HG02885 (cell line): ENCODE data around the gene RGS9BP.
"Not testable (repeated sequence)": the region's sequence is repeated elsewhere in the genome, so short reads cannot be mapped to it uniquely, and the experiment has no call there.

Source experiments
- ATAC-seq: cut with Tn5 transposase; IDR thresholded peaks from one replicate; pipeline ENCODE4 v1.9.1; 2021; ENCODE audit warnings: mild to moderate bottlenecking; ENCODE audit not compliant: unreplicated experiment, poor library complexity

Gene RGS9BP

DNA sequence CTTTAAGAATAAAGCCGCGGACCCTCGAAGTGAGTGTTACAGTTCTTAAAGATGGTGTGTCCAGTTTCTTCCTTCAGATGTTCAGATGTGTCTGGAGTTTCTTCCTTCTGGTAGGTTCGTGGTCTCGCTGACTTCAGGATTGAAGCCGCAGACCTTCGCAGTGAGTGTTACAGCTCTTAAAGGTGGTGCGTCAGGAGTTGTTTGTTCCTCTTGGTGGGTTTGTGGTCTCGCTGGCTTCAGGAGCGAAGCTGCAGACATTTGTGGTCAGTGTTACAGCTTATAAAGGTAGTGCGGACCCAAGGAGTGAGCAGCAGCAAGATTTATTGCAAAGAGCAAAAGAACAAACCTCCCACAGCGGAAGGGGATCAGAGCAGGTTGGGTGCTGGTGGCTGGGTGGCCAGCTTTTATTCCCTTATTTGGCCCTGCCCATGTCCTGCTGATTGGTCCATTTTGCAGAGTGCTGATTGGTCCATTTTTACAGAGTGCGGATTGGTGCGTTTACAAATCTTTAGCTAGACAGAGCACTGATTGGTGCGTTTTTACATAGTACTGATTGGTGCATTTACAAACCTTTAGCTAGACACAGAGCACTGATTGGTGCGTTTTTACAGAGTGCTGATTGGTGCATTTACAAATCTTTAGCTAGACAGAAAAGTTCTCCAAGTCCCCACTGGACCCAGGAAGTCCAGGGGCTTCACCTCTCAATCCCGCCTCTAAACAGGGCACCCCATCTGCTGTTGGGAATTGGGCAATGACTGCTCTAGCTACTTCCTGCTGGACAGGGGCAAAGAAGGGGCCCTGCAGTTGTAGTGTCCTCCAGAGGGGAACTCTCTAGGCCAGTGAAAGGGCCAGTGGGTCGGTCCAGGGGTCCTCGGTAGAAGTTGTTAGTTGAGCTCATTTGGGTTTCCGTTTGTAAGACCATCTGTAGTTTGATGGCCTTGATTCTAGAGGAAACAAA is 17.8 kb downstream of the RGS9BP start:
- ATAC-seq = not testable (repeated sequence)

DNA sequence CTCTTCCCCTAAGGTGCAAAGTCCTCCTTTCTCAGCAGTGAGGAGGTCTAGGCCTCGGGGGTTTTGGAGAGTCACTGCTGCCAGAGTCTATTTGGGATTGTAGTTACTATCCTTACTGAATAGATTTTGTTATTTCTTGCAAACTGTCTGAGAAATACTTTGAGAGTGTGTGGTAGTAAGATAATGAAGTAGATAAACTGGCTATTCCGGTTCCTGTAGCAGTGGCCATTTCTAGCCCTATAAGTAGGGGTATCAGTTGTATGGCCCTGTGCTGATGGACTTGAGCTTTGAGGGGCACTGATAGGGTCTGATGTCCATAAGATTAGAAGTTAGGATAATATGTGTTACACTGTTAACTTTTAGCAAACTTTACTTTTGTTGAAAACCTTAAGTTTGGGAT is 18.7 kb downstream of the RGS9BP start:
- ATAC-seq = not testable (repeated sequence)

DNA sequence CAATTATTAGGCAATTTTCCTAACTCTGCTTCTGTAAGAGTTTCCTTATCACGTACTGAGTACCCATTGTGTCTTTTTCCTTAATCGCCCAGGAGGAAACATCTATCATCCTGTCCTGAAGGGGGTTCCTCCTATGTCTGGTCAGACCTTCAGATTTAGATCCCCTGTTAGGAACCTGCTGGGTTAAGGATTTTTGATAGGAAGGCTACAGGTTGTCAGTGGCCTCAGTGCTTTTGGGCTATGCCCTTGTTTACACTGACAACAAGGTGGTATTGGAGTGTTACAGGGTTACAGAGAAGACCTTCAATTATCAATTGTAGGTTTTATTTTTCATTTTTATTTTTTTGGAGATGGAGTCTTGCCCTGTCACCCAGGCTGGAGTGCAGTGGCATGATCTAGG is 19.2 kb downstream of the RGS9BP start:
- not testable (repeated sequence) for ATAC-seq

DNA sequence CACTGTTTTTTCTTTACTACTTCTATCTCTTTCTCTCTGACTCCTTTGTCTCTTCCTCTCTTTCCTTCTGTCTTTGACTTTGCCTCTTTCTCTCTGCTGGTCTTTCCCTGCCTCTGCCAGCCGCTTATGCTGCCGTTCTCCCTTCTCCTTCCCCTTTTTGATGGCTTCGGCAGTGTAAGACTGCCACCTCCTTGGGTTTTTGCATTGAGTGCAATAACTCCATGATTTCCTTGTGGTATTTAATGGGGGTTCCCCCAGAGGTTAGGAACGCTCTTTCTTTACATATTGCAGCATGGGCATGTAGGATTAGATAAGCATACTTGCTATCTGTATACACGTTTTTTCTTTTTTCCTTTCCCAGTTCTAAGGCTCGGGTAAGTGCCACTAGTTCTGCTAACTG is 19.9 kb downstream of the RGS9BP start:
- ATAC-seq = not testable (repeated sequence)

DNA sequence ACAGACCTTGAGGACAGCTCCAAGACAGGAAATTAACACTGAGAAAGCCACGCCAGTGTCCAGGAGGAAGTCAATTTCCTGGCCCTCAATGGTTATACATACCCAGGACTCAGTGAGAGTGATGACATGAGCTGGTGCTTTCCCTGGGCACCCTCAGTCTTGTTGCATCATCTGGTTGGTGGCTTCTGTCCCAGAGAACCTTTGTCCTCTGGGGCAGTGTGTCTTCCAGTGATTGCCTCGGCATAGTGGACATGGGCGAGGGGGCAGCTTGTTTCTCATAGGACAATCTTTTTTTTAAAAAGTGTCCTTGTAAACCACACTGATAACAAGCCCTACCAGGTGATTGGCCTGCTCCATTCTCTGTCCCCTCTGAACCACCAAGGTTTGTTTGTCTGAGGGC is 21.1 kb downstream of the RGS9BP start:
- ATAC-seq = not testable (repeated sequence)

DNA sequence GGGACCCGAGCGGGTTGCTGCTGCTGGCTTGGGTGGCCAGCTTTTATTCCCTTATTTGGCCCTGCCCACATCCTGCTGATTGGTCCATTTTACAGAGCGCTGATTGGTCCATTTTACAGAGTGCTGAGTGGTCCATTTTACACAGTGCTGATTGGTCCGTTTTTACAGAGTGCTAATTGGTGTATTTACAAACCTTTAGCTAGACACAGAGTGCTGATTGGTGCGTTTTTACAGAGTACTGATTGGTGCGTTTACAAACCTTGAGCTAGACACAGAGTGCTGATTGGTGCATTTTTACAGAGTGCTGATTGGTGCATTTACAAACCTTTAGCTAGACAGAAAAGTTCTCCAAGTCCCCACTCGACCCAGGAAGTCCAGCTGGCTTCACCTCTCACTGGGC is 24.5 kb downstream of the RGS9BP start:
- not testable (repeated sequence) for ATAC-seq

DNA sequence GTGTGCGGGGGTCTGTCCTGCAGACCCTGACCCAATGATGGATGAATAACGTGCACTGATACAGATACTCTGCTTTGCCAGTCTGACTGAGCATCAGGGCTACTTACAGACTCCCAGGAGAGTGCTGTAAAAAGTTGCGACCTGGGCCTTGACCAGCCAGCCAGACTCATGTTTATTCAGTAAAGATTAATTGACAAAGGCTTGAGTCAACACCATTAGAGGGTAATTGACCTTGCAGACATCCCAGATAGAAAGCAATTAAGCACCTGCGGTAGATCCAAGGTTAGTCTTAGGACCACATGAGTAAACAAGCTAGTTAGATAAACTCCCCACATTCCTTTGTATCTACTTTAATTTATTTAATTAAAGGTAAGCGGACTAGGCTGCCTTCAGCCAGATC is 26.4 kb downstream of the RGS9BP start:
- ATAC-seq = no peak

DNA sequence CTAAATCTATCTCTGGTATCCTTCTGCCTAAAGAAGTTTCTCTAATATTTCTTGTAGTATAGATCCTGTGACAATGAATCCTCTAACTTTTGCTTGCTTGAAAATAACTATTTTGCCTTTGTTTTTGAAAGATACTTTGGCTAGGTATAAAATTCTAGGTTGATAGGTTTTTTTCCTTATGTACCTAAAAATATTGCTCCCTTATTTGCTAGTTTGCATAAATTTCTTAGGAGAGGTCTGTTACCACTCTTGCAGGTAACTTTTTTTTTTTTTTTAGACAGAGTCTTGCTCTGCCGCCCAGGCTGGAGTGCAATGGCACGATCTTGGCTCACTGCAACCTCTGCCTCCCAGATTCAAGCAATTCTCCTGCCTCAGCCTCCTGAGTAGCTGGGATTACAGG is 28.4 kb downstream of the RGS9BP start:
- ATAC-seq = not testable (repeated sequence)

DNA sequence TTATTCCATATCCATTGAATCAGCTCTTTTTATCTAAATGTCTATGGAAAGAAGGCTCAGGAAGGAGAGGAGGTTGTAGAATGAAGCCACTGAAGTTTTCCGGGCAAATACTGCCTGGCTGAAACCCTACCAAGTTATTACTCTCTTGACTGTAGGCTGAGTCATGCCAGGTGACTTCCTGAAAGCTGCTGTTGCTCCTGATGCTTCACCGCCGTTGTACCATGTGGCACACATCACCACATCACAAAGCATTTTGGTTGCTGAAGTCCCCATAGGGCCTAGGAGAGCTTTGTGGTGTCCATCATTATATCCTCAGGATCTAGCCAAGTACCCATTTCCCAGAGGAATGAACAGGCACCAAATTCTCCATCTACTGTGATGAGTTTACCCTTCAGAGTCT is 32.8 kb downstream of the RGS9BP start:
- ATAC-seq = no peak

DNA sequence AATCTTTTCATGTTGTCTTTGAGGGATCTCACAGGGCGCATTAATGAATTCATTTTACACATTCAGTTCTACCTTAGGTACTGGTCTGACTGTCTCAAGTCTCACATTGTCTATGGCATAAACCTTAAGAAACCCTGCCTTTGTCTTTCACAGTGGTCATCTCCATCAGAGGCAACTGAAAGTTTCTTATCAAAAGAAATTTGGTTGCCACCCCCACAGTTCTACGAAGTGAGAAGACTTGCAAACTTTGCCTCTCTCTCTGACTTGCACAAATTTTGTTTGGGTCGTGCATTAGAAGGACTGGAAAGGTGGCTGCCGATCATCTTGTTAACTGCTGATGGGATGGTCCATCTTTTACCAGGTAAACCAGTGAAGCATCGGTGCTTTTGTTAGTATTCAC is 33.4 kb downstream of the RGS9BP start:
- no peak for ATAC-seq

DNA sequence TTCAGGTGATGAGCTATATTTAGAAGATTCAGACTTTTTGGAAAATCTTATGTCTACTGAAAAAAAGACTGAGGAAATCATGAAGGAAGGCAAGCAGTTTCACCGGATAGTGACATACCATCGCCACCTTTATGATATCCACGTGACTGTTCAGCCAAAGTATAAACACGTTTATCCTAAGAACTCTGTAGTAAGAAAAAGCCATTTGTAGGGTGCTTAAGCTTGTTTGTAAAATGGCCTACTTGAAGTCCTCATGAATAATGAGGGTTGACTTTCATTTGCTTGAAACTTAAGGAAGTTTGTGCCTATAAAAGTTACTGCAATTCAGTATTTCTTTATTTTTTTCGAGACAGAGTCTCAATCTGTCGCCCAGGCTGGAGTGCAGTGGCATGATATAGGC is 36.1 kb downstream of the RGS9BP start:
- no peak for ATAC-seq

DNA sequence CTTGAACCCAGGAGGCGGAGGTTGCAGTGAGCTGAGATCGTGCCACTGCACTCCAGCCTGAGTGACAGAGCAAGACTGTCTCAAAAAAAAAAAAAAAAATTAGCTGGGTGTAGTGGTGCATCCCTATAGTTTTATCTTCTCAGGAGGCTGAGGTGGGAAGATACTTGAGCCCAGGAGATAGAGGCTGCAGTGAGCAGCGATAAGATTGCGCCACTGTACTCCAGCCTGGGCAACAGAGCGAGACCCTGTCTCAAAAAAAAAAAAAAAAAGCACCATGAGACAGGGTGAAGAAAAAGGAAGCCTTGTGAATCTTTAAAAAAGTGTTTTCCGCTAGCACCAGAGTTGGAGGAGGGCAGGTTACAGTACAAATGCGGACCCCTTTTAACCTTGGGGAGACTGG is 40.6 kb downstream of the RGS9BP start:
- not testable (repeated sequence) for ATAC-seq

DNA sequence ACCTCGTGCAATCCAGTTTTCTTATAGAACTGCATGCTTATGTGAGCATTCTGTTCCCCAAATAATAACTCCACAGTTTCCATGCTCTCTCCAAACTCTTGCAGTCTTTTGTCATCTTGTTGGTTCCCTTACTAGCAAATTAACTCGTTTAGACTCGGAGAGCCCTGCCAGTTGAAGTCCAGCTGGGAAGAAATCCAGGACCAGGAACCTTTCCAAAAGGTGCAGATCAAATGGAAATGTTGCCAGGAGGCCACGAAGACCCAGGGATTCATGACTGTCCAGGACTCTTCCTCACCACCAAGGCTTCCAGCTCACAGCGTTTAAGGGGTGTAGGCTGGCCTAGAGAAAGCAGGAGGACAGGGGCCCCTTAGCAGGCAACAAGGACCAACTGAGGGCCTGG is 41.8 kb downstream of the RGS9BP start:
- no peak for ATAC-seq

DNA sequence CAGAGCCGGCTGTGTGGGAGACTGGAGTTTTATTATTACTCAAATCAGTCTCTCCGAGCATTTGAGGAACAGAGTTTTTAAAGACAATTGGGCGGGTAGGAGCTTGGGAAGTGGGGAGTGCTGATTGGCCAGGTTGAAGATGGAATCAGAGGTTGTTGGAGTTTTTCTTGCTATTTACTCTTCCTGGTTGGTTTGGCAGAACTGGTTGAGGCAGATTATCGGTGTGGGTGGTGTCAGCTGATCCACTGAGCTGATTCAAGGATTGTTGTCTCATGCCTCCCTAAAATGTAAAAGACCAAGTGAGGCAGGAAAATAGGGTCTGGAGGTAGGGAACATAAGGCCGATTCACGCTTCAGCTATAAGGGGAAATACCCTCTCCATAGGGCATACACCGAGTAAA is 42.6 kb downstream of the RGS9BP start:
- no peak for ATAC-seq

DNA sequence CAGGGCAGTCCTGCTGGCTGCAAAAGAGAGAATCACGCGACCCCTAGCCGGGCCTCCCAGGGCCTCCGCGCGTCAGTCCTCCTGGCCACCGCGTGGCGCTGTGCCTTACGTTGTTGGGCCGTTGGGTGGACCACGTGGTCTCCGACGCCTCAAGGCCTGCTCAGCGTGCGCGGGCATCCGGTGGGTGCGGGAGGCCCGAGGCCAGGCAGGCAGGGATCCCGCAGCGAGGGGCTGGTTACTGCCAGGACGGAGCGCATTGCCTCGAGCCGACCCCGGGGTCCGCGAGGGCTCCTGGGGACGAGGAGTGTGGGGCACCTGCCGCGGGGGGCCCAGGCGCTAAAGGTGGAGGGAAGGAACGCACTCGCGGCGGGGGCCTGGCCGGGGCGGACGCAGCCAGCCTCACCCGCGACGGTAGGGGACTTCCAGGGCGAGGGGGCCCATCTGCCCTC is 44.0 kb downstream of the RGS9BP start, which contains the start of gene TDRD12:
TDRD12 (plus strand) TSS at position 157 of the 449 bp plus-strand sequence. CDS start 306 bp downstream, outside the sequence.
- ATAC-seq = no peak

DNA sequence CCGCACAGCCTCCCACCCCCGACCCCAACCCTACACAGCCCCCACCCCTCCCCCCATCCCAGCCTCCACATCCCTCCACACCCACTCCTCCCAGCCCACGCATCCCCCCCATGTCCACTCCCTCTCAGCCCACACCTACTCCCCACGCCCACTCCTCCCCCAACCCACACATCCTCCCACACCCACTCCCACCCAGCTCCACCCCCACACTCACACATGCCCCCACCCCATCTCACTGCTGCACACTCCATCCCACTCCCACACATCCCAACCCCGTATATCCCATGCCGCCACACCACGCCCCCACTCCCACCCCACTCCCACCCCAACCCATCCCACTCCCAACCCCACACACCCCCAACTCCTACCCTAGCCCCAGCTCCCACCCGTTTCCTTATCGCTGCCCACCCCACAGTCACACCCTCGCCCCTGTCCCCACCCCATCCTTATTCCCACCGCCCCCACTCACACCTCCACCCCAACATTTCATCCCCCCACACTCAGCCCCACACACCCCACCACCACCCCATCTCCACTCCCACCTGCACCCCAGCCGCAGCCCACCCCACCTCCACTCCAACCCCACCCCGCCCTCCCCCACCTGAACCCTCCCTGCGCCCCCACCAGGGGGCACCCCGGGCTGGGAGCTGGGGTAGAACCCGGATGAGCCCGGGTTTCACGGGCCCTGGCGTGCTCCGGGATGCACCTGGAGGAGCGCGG is 44.7 kb downstream of the RGS9BP start:
- no peak for ATAC-seq

DNA sequence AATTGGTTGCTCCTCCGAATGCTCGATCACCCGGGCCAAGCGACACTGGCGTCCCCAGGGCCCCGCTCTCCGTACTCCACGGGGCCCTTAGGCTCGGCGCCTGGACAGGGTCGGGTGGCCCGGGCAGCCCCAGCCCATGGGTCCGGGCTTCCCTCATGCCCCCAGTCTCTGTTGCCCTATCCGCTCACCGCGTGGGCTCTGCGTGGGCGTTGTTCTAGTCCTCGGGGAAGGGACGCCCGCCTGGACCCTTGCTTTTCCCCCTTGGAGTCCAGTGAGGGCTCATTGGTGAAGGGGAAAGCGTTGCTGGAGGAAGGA is 45.2 kb downstream of the RGS9BP start:
- ATAC-seq = no peak
